ENCODE measurements around the gene CAPN2.

DNA sequence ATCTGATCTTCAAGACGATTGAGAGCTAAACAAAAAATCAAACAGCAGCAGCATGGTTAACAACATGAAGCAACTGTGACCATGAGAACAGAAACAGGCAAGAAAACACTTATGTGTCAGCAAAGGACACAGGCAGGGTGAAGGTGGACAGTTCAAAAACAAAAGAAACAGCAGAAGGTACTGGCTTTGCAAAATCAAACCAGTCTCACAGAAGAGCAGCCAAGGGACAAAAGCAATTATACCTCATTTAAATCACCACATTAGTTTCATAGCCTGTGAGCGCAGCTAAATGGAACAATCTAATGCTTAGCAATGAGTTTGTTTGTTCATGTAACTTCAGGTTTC lies 59.1 kb downstream of the CAPN2 start:
- TF ChIP-seq CTCF (IDR thresholded peaks at IDR 0.05) (no peak), POLR2A (IDR thresholded peaks at IDR 0.05) (no peak)
